Measurements from ENCODE around the gene LPGAT1.

The LPGAT1 gene

DNA sequence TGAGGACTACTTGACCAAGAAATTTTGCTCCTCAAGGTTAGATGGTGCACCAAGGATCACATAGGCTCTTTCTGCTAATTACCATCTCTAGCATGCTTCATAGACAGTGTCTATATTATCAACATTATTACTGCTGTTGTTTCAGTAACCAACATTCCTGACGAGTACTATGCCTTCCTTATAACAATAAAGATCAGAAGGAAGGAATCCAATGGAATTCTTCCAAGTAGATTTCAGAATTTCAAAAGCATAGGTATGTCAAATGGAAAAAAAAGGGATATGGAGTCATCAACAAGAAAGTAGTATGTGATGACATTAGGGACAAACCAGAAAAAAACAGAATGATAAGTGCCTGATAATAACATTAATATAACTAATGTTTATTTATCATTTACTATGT, 39.6 kb upstream of the LPGAT1 start:
- H3K4me3 ChIP-seq (ENCODE audit: control insufficient read depth, low read depth, low read length) = no peak overlapping the region
- TF ChIP-seq CTCF (IDR thresholded peaks at IDR 0.05; ENCODE audit: control insufficient read depth, insufficient read depth, low read depth, low read length, missing control alignments) = no peak
- DNase-seq (ENCODE audit: low read depth) = peak; percentile 3

GRCh38 chr1:211865180-211865579, 34.6 kb upstream of the LPGAT1 start:
- TF ChIP-seq CTCF (IDR thresholded peaks at IDR 0.05; ENCODE audit: control insufficient read depth, insufficient read depth, low read depth, low read length, missing control alignments) = no peak
- H3K4me3 ChIP-seq (ENCODE audit: control insufficient read depth, low read depth, low read length) = no peak overlapping the region
- DNase-seq (ENCODE audit: low read depth) = no peak

- TF ChIP-seq CTCF (IDR thresholded peaks at IDR 0.05; ENCODE audit: control insufficient read depth, insufficient read depth, low read depth, low read length, missing control alignments) = no peak
- DNase-seq (ENCODE audit: low read depth) = no peak
- no peak overlapping the region for H3K4me3 ChIP-seq (ENCODE audit: control insufficient read depth, low read depth, low read length)
Measured at GRCh38 chr1:211859405-211859804, 28.8 kb upstream of the LPGAT1 start.

GRCh38 chr1:211851174-211851573, 20.6 kb upstream of the LPGAT1 start:
- DNase-seq (ENCODE audit: low read depth) = no peak
- H3K4me3 ChIP-seq (ENCODE audit: control insufficient read depth, low read depth, low read length) = no peak overlapping the region
- no peak for TF ChIP-seq CTCF (IDR thresholded peaks at IDR 0.05; ENCODE audit: control insufficient read depth, insufficient read depth, low read depth, low read length, missing control alignments)

DNA sequence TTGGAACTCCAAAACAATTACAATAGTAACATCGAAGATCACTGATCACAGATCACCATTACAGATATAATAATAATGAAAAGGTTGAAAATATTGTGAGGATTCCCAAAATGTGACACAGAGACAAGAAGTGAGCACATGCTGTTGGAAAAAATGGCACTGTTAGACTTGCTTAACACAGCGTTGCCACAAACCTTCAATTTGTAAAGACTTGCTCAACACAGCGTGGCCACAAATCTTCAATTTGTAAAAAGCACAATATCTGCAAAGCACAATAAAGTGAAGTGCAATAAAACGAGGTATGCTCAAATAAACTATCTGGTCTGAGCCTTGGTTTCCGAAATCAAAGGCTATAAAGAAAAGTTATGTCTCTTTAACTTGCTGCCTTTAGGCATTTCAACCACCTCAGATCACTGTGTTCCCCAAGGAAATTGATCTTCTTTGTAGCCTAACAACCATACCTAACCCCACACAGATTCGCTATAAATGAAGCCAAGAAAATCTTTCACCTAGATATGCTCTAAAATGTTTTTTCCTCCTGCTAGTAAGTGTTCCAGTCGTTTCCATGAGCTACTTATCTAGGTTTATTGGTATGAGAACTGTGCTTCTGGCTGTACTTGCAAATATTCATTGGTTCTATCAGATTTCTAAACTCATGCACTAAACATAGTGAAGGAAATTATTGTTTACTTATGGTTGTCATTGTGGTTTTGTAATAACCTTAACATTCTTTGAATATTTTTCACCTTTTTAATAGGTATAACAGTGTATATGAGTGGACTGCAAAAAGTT, 13.1 kb upstream of the LPGAT1 start:
- H3K4me3 ChIP-seq (ENCODE audit: control insufficient read depth, low read depth, low read length) = no peak overlapping the region
- no peak for DNase-seq (ENCODE audit: low read depth)
- no peak for TF ChIP-seq CTCF (IDR thresholded peaks at IDR 0.05; ENCODE audit: control insufficient read depth, insufficient read depth, low read depth, low read length, missing control alignments)

DNA sequence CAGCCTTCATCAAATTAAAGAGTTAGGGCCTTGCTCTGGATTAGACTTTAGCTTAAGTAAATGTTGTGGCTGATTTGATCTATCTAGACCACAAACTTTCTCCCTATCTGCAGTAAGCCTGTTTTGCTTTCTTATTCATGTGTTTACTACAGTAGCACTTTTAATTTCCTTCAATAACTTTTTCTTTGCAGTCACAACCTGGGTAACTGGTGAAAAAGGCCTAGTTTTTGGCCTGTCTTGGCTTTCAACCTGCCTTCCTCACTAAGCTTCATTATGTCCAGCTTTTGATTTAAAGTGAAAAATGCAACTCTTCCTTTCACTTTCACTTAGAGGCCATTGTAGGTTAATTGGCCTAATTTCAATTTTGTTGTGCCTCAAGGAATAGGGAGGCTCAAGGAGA, 12.5 kb upstream of the LPGAT1 start:
- DNase-seq (ENCODE audit: low read depth) = no peak
- TF ChIP-seq CTCF (IDR thresholded peaks at IDR 0.05; ENCODE audit: control insufficient read depth, insufficient read depth, low read depth, low read length, missing control alignments) = no peak
- no peak overlapping the region for H3K4me3 ChIP-seq (ENCODE audit: control insufficient read depth, low read depth, low read length)
